Nephron (organoid): ENCODE results near the gene AKR1C3.

Experiments
- H3K27ac Mint-ChIP-seq, 3 experiments: 2 replicates each; pipeline ENCODE4 v1.8.0; 2020; ENCODE audit warnings: mixed read lengths in 3 of 3, mild to moderate bottlenecking in 2 of 3, moderate library complexity in 1 of 3
- H3K27me3 Mint-ChIP-seq: 2 replicates; pipeline ENCODE4 v1.8.0; 2021; ENCODE audit warnings: low read depth, mild to moderate bottlenecking, moderate library complexity, mixed read lengths
- H3K36me3 Mint-ChIP-seq: 2 replicates; pipeline ENCODE4 v1.8.0; 2020; ENCODE audit warnings: low read depth, mixed read lengths
- H3K4me1 Mint-ChIP-seq: 2 replicates; pipeline ENCODE4 v1.8.0; 2020; ENCODE audit warnings: mixed read lengths
- H3K4me3 Mint-ChIP-seq, 3 experiments: 2 replicates each; pipeline ENCODE4 v1.8.0; 2020; ENCODE audit warnings: mild to moderate bottlenecking in 3 of 3, mixed read lengths in 3 of 3, moderate library complexity in 2 of 3
- H3K9me3 Mint-ChIP-seq: 2 replicates; pipeline ENCODE4 v1.8.0; 2020; ENCODE audit warnings: mixed read lengths
- TF ChIP-seq, protein P1 (sequence below), 3 experiments: fragments of 200-600 bp; sonication (generic); IDR thresholded peaks; one replicate each; pipeline ENCODE4 v1.5.0; 2021; ENCODE audit warnings: antibody characterized with exemption in 3 of 3; ENCODE audit not compliant: unreplicated experiment in 3 of 3

The AKR1C3 gene

DNA sequence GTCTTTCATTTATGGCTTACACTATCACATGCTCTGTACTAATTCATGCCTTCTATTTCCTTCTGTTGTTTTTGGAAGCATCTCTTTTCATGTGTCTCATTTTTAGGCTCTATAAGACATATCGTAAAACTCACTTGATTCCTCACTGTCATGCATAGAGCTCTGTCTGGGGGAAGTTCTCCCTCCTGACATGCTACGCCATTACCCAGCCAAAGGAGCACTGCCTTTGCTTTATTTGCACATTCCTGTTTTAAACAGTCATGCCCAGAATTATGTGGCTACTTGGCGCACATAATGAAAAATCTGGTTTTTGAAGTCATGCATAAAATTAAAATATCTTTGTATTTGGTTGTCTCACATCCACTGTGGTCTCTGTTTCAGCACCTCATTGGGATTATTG is 17.6 kb upstream of the AKR1C3 start:
- H3K27me3 Mint-ChIP-seq, result no peaks in the 10 kb centered on the region
- no peaks in the 10 kb centered on the region for H3K36me3 Mint-ChIP-seq
- no peak overlapping the region for H3K27ac Mint-ChIP-seq
- peaks cover 10% of the 10 kb centered on the region for H3K9me3 Mint-ChIP-seq
- H3K4me1 Mint-ChIP-seq, result peaks cover 22% of the 10 kb centered on the region
- no peak overlapping the region for H3K4me3 Mint-ChIP-seq
- TF ChIP-seq, protein P1, sequence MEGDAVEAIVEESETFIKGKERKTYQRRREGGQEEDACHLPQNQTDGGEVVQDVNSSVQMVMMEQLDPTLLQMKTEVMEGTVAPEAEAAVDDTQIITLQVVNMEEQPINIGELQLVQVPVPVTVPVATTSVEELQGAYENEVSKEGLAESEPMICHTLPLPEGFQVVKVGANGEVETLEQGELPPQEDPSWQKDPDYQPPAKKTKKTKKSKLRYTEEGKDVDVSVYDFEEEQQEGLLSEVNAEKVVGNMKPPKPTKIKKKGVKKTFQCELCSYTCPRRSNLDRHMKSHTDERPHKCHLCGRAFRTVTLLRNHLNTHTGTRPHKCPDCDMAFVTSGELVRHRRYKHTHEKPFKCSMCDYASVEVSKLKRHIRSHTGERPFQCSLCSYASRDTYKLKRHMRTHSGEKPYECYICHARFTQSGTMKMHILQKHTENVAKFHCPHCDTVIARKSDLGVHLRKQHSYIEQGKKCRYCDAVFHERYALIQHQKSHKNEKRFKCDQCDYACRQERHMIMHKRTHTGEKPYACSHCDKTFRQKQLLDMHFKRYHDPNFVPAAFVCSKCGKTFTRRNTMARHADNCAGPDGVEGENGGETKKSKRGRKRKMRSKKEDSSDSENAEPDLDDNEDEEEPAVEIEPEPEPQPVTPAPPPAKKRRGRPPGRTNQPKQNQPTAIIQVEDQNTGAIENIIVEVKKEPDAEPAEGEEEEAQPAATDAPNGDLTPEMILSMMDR (IDR thresholded peaks at IDR 0.05; ENCODE audit: unreplicated experiment in 3 of 3), result no peak

DNA sequence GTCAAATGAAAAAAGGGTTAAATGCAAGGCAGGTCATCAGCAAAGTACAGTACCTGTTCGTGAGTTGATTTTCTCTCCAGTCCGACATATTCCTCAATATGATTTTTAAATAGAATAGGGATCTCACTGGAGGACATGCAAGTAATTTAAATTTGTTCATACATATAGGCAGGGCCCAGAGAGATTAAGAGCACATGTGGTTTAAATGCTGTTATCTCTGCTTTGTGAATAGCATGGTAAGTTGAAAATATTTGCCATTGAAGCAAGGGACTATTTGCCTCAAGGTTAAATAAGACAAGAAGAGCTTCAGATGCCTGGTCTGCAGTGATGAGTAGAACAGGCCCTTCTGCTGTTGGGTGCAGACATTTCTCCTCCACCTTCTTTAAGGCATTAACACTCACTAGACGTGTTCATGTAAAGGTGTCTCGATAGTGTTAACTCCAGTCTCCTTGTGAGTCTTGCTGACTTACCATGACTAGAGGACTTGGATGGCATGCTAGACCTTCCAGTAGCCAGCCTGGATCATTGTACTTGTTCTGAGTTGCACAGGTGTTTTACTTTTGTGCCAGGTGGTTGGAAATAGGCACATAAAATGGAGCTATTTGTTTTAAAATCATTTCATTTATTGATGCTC is 15.6 kb upstream of the AKR1C3 start:
- Mint-ChIP-seq H3K36me3 (no peaks in the 10 kb centered on the region), H3K27me3 (no peaks in the 10 kb centered on the region), H3K4me3 (no peak overlapping the region), H3K27ac (no peak overlapping the region), H3K4me1 (peaks cover 10% of the 10 kb centered on the region), H3K9me3 (peaks cover 10% of the 10 kb centered on the region)
- TF ChIP-seq, protein P1 (IDR thresholded peaks at IDR 0.05; ENCODE audit: unreplicated experiment in 3 of 3), result no peak

DNA sequence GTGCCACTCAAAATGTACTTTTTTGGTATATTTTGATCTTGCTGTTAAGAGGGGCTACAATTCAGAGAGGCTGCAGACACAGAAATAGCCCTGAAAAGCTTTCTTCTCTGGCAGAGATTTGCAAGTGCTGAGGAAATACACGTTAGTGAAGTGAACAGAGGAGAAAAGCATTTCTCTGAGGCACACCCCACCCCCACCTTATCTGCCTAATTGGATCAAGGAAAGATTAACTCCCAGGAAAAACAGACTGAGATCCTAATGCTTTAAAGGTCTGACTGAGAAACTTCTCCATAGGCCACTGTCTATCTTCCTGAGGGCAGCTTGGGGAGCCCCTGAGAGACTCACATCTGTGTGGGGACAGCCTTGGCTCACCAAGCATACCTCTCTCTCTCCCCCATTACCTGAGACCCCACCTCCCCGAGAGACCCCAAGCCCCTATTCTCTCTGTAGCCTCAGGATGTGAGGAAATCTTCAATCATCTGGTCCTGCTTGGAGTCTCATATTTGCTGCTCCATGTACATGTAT is 14.8 kb upstream of the AKR1C3 start:
- Mint-ChIP-seq H3K27me3 (no peaks in the 10 kb centered on the region), H3K4me1 (peaks cover 5% of the 10 kb centered on the region), H3K9me3 (peaks cover 7% of the 10 kb centered on the region), H3K4me3 (no peak overlapping the region), H3K36me3 (no peaks in the 10 kb centered on the region), H3K27ac (peak overlapping the region in 1 of 3 experiments; percentile 67)
- TF ChIP-seq, protein P1 (IDR thresholded peaks at IDR 0.05; ENCODE audit: unreplicated experiment in 3 of 3), result no peak

DNA sequence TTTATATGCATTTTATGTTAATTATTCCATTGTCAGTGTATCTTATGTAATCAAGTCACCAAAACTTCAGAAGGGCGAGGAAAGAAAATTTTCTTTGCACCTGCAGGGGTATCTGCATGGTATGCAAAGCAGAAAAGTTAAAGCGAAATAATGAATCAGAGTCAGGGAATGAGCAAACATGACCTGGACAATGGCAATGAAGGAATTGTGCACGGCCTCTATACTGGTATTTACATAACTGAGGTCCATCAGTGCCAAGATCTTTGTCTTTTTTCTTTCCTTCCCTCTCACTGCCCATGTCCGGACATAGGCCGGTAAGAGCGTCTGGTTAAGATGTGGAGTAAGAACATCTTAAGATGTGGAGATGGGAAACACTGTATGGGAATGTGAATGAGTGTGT is 14.4 kb upstream of the AKR1C3 start:
- TF ChIP-seq, protein P1 (IDR thresholded peaks at IDR 0.05; ENCODE audit: unreplicated experiment in 3 of 3), result no peak
- no peaks in the 10 kb centered on the region for H3K27me3 Mint-ChIP-seq
- peaks cover 5% of the 10 kb centered on the region for H3K4me1 Mint-ChIP-seq
- H3K36me3 Mint-ChIP-seq, result no peaks in the 10 kb centered on the region
- no peak overlapping the region for H3K4me3 Mint-ChIP-seq
- H3K9me3 Mint-ChIP-seq, result peaks cover 7% of the 10 kb centered on the region
- peak overlapping the region in 1 of 3 experiments; percentile 67 for H3K27ac Mint-ChIP-seq

DNA sequence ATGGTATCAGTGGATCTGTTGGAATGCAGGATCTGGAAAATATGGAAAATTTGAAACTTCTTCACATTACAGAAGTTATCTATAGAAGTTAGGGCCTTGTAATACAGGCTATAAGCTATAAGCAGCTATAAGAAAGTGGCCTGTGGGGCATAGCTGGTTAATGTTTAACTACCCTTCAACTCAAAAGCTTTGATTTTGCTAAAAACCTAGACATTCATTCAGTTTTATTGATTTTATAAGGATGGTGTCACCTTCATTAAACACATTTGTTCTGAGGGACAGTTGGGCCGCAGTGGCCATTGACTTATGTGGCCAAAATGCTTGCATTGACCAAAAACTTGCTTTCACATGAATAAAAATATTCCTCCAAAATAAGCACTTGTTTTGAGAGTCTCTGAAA is 13.1 kb upstream of the AKR1C3 start:
- peaks cover 5% of the 10 kb centered on the region for H3K4me1 Mint-ChIP-seq
- H3K4me3 Mint-ChIP-seq, result no peak overlapping the region
- no peak overlapping the region for H3K27ac Mint-ChIP-seq
- TF ChIP-seq, protein P1 (IDR thresholded peaks at IDR 0.05; ENCODE audit: unreplicated experiment in 3 of 3), result no peak
- H3K36me3 Mint-ChIP-seq, result no peaks in the 10 kb centered on the region
- H3K9me3 Mint-ChIP-seq, result peaks cover 12% of the 10 kb centered on the region
- no peaks in the 10 kb centered on the region for H3K27me3 Mint-ChIP-seq

DNA sequence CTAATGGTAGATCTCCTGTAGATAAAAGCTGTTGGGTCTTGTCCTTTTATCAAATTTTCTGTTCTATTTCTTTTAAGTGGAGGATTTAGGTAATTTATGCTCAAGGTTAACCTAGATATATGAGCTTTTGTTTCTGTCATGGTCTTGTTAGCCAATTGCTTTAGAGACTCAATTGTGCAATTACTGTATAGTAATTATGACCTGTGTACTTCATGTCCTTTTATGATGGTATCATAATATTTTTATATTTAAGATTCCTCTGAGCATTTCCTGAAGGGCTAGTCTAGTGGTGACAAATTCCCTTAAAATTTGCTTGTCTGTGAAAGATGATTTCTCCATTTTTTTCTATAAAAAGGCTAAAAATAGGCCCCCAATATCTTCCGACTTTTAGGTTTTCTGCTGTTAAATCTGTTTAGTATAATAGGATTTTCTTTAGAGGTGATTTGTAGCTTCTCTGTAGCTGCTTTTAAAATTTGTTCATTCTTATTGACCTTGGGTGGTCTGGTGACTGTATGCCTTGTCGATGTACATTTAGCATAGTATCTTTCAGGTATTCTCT is 5.4 kb upstream of the AKR1C3 start:
- H3K4me3 Mint-ChIP-seq, result no peak overlapping the region

More for the DNA sequence above, 5.4 kb upstream of the AKR1C3 start:
- Mint-ChIP-seq H3K4me1 (no peaks in the 10 kb centered on the region), H3K36me3 (no peaks in the 10 kb centered on the region), H3K9me3 (peaks cover 39% of the 10 kb centered on the region), H3K27me3 (no peaks in the 10 kb centered on the region), H3K27ac (no peak overlapping the region)
- TF ChIP-seq, protein P1 (IDR thresholded peaks at IDR 0.05; ENCODE audit: unreplicated experiment in 3 of 3), result no peak
